ENCODE data around the gene AHNAK.
"Not testable (repeated sequence)": the region's sequence is repeated elsewhere in the genome, so short reads cannot be mapped to it uniquely, and the experiment has no call there.

AHNAK gene

GRCh38 chr11:62457478-62457877 lies 89.1 kb downstream of the AHNAK start:
- peak; percentile 11 to 35 for DNase-seq

- DNase-seq, result no peak
These were observed 90.0 kb downstream of the AHNAK start for GRCh38 chr11:62456630-62457029.

GRCh38 chr11:62452839-62453468 lies 93.7 kb downstream of the AHNAK start:
- DNase-seq, result no peak

DNA sequence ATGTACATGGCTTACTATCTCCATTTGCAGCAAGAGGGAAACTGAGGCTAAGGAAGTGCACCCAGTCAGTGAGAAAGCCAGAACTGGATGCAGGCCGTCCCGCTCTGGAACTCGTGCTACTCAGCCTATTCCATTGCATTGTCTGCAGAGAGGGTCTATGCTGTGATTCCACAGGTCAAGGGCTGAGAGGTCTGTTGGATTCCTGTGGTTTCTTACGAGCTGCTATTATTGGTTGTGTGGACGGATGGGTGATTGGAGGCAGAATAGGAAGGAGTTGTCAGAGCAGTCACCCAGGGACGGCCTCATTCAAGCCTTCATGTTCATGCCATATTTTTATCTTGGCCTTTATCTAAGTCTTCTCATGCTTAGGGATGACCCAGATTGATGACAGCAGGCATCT lies 94.3 kb downstream of the AHNAK start:
- no peak for DNase-seq

DNA sequence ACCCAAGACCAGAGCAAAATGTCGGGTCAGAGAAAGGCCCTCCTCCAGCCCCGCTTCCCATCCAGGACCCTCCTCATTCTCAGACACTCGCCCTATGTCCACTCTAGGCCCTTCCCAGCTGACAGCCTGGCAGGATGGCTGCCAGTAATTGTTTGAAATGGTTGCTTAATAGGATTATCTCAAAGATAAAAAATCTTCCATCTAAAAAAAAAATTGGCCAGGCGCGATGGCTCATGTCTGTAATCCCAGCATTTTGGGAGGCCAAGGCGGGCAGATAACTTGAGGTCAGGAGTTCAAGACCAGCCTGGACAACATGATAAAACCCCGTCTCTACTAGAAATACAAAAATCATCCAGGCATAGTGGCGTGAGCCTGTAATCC lies 95.4 kb downstream of the AHNAK start:
- no peak for DNase-seq

- DNase-seq, result no peak
These were observed 95.9 kb downstream of the AHNAK start for GRCh38 chr11:62450543-62451240.

DNA sequence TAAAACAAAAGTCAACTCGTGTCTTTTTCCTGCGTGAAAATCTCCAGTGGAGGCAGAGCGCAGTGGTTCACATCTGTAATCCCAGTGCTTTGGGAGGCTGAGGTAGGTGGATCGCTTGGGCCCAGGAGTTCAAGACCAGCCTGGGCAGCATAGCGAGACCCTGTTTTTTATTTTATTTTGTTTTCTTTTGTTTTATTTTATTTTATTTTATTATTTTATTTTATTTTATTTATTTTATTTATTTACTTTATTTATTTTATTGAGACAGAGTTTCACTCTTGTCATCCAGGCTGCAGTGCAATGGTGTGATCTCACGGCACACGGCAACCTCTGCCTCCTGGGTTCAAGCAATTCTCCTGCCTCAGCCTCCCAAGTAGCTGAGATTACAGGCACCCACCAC lies 96.7 kb downstream of the AHNAK start:
- not testable (repeated sequence) for DNase-seq

DNA sequence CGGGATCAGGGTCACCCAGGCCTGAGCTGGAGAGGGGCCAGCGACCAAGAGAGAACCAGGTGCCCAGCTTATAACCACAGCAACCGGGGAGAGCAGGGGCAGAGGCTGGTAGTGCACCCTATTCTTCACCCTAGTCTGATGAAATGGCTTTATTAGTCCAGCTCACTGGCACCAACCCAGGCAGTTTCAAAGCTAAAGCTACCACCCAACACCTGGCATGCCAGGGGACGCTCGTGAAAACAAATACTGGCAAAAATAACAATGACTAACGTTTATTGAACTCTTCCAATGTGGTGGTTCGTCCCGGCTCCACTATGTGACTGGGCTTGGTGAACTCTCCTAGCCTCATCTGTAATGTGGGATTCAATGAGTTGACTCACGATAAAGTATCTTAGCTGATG lies 97.2 kb downstream of the AHNAK start:
- no peak for DNase-seq

DNA sequence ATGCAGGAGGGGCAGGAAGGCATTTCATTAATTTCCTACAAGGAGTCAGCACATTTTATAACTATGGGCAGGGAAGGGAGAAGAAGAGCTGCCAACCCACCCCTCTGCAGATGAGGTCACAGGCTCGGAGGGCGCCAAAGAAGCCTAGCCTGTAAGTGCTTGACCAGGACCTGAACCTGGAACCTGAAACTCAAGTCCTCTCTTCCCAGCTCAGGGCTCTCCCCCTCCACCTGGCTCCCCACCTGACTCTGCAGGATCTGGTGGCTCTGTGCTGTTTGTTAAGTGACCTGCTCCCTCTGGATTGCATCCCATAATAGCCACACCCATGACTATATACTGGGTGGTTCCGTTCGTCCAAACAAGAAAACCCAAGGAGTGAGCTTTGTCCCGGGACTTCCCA lies 100.5 kb downstream of the AHNAK start:
- no peak for DNase-seq

- no peak for DNase-seq
These were observed 101.3 kb downstream of the AHNAK start for GRCh38 chr11:62445314-62445740.

DNA sequence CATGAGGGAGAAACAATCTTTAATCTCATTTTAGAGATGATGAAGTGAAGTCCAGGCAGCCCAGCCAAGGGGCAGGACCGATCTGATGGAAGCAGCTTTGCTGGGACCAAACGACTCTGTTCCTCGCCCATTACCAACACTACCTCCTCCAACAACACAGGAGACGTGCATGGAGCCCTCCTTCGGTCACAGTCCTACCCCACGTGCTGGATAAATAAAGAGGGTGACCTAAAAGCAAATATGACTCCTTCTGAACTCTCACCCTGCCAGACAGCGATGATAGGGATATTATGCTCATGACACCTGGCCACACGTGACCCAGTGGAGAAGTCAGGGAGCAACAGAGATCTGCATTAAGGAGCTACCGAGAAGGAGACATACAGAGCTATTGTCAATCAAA lies 101.8 kb downstream of the AHNAK start:
- no peak for DNase-seq

GRCh38 chr11:62444236-62444833 lies 102.3 kb downstream of the AHNAK start:
- peak; percentile 77 to 86 for DNase-seq

GRCh38 chr11:62443390-62444235 lies 103.0 kb downstream of the AHNAK start:
- DNase-seq, result peak; percentile 64 to 83

DNA sequence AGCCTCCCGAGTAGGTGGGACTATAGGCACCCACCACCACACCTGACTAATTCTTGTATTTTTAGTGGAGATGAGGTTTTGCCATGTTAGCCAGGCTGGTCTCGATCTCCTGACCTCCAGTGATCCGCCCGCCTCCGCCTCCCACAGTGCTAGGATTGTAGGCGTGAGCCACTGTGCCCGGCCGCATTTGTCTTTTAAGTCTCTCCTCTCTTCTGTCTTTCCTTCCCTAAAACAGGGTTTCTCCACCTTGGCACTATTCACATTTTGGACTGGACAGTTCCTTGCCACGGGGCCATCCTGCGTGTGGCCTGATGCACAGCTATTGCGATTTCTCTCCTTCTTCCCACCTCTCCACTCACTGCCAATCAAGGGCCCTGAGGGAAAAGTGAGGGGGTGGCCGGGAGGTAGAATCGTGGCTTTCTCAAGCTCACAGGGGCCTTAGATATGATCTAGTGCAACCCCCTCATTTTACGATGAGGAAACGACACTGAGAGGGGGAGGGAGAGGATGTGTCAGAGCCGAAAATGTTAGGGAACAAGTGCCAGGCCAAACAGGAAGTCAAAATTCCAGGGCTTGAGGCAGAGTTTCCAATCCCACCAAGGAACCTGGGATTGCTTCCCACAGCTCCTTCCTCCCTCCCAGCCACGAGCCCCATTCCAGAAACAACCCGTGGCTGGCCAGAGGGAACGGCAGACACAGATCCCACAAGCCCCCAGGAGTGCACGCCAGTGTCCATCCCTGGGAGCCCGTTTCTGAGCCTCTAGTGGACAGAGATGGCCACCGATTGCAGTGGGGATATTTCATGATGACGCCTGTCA lies 106.6 kb downstream of the AHNAK start:
- peak; percentile 87 to 92 for DNase-seq

- no peak for DNase-seq
These were observed 108.0 kb downstream of the AHNAK start for GRCh38 chr11:62438641-62439040.

- no peak for DNase-seq
These were observed 109.0 kb downstream of the AHNAK start for GRCh38 chr11:62437616-62438015.

DNA sequence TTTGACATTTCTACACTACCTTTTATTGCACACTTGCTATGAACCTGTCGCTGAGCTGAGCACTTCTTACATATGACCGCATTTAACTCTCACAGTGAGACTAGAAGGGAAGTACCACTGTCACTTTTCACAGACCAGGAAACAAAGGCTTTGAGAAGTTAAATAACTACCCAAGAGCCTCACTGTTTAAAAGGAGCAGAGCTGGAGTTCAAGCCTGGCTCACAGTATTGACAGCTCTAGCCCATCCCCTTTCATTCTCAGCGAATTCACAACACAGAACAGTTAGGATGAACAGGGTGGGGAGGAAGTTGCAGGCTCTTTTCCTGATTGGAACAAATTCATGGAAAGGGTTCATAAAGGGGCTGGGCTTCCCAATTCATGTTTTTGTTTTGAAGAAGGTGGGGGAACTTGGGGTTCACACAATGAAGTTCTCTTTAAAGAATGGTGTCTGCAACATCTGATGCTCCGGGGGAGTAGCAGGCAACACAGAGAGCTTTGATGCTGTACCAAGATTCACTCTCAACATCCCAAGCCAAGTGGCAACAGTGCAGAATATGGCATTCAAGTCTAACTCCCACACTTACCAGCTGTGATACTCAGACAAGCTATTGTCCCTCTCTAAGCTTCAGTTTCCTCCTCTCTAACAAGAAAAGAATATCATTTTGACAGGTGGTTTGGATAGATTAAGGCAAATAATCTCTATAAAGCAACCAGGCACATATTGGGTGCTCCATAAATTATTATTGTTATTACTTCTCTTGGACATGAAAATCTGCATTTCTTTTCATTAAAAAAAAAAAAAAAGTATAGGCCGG lies 110.6 kb downstream of the AHNAK start:
- peak; percentile 55 to 72 for DNase-seq

GRCh38 chr11:62433904-62434276 lies 112.7 kb downstream of the AHNAK start:
- no peak for DNase-seq

- DNase-seq, result peak; percentile 22 to 56
These were observed 113.3 kb downstream of the AHNAK start for GRCh38 chr11:62433141-62433903.

DNA sequence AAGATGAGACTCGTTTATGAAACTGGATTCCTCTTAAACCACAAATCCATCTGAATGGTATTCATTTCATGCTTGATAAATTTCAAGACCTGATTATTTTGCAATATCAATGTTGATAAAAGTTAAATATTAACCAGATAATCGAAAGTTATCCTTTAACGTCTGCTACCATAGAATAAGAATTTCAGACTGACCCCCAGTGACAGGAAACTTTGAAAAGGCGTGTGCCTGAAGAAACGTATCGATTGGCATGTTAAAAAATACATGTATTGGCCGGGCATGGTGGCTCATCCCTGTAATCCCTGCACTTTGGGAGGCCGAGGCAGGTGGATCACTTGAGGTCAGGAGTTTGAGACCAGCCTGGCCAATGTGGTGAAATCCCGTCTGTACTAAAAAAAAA lies 113.9 kb downstream of the AHNAK start:
- no peak for DNase-seq

Data from inflammatory macrophage (primary cell).